GM19099 (cell line): ENCODE results near the gene KISS1R.

Experiments used
- POLR2A ChIP-seq: IDR thresholded peaks from 3 replicates; pipeline ENCODE4 v1.6.1; 2011; ENCODE audit warnings: low read depth; ENCODE audit not compliant: insufficient read length; ENCODE audit errors: extremely low read depth

Gene KISS1R

GRCh38 chr19:934197-934840, 17.2 kb downstream of the KISS1R start:
- no peak for TF ChIP-seq POLR2A

GRCh38 chr19:934865-935479, 17.8 kb downstream of the KISS1R start:
- no peak for TF ChIP-seq POLR2A

- TF ChIP-seq POLR2A: no peak
Observed at GRCh38 chr19:936175-936546, 19.0 kb downstream of the KISS1R start.

- no peak for TF ChIP-seq POLR2A
Observed at GRCh38 chr19:937259-937694, 20.1 kb downstream of the KISS1R start.

- no peak for TF ChIP-seq POLR2A
Observed at GRCh38 chr19:938233-938923, 21.2 kb downstream of the KISS1R start.

- TF ChIP-seq POLR2A: no peak
Observed at GRCh38 chr19:939439-939838, 22.3 kb downstream of the KISS1R start.

GRCh38 chr19:939922-940321, 22.8 kb downstream of the KISS1R start:
- TF ChIP-seq POLR2A: no peak

GRCh38 chr19:940591-941291, 23.6 kb downstream of the KISS1R start:
- TF ChIP-seq POLR2A: no peak

GRCh38 chr19:941292-942132, 24.4 kb downstream of the KISS1R start:
- TF ChIP-seq POLR2A: no peak

- TF ChIP-seq POLR2A: no peak
Observed at GRCh38 chr19:942133-942645, 25.1 kb downstream of the KISS1R start.

- TF ChIP-seq POLR2A: no peak
Observed at GRCh38 chr19:943551-944170, 26.5 kb downstream of the KISS1R start.

GRCh38 chr19:944171-944567, 27.0 kb downstream of the KISS1R start:
- TF ChIP-seq POLR2A: no peak

- no peak for TF ChIP-seq POLR2A
Observed at GRCh38 chr19:944663-945241, 27.6 kb downstream of the KISS1R start.
